HepG2 (cell line): Measurements from ENCODE around the gene TAGAP. TPM values are rescaled to one million over a fixed set of nuclear protein-coding genes. Genes with fewer than 3 reads are reported as not detected.

Experiments
- AKAP8 ChIP-seq: sonication (generic); formaldehyde crosslinking; IDR thresholded peaks from 2 replicates; pipeline ENCODE4 v1.5.1; 2020; ENCODE audit warnings: mild to moderate bottlenecking, missing genetic modification reagents
- ATF3 ChIP-seq: sonication (generic); formaldehyde crosslinking; IDR thresholded peaks from 2 replicates; pipeline ENCODE4 v1.4.0; 2020; ENCODE audit warnings: missing genetic modification reagents
- BCL3 ChIP-seq: sonication (generic); formaldehyde crosslinking; IDR thresholded peaks from 2 replicates; pipeline ENCODE4 v1.5.1; 2020; ENCODE audit warnings: mild to moderate bottlenecking, missing genetic modification reagents, moderate library complexity
- CENPX ChIP-seq: sonication (generic); formaldehyde crosslinking; IDR thresholded peaks from 2 replicates; pipeline ENCODE4 v1.9.0; 2021; ENCODE audit warnings: mild to moderate bottlenecking, missing genetic modification reagents, moderate library complexity
- FOXA1 ChIP-seq, 2 experiments: fragments of 450-650 bp in 1 of 2; sonication (generic) in 1 of 2; formaldehyde crosslinking in 1 of 2; IDR thresholded peaks; 2 replicates each; pipeline versions ENCODE4 v1.4.0 to v1.6.1; 2016 to 2020; ENCODE audit warnings: missing genetic modification reagents in 1 of 2
- FOXJ3 ChIP-seq: sonication (generic); formaldehyde crosslinking; IDR thresholded peaks from 2 replicates; pipeline ENCODE4 v1.4.0; 2020; ENCODE audit warnings: missing genetic modification reagents, mild to moderate bottlenecking, borderline replicate concordance
- GATAD1 ChIP-seq: IDR thresholded peaks from 2 replicates; pipeline ENCODE4 v1.6.1; 2016; ENCODE audit warnings: missing genetic modification reagents, missing compliant biosample characterization
- HOXA5 ChIP-seq: sonication (generic); formaldehyde crosslinking; IDR thresholded peaks from 2 replicates; pipeline ENCODE4 v1.4.0; 2020; ENCODE audit warnings: missing genetic modification reagents
- NR1H2 ChIP-seq: sonication (generic); formaldehyde crosslinking; IDR thresholded peaks from 2 replicates; pipeline ENCODE4 v1.8.1; 2022; ENCODE audit warnings: low read depth, missing genetic modification reagents, borderline replicate concordance
- NRL ChIP-seq: sonication (generic); formaldehyde crosslinking; IDR thresholded peaks from 2 replicates; pipeline ENCODE4 v1.5.0; 2020; ENCODE audit warnings: missing genetic modification reagents, mild to moderate bottlenecking, moderate library complexity, borderline replicate concordance
- RAD51 ChIP-seq: fragments of 450-650 bp; IDR thresholded peaks from 2 replicates; pipeline ENCODE4 v1.6.1; 2016; ENCODE audit warnings: borderline replicate concordance
- RBM39 ChIP-seq: fragments of 200-400 bp; formaldehyde crosslinking; IDR thresholded peaks from one replicate; pipeline ENCODE4 v1.6.1; 2018; ENCODE audit warnings: antibody characterized with exemption, mild to moderate bottlenecking, low read depth, low read length; ENCODE audit not compliant: poor library complexity, severe bottlenecking
- TIGD3 ChIP-seq: sonication (generic); formaldehyde crosslinking; IDR thresholded peaks from 2 replicates; pipeline ENCODE4 v1.5.1; 2020; ENCODE audit warnings: mild to moderate bottlenecking, missing genetic modification reagents, borderline replicate concordance
- TMF1 ChIP-seq: sonication (generic); formaldehyde crosslinking; IDR thresholded peaks from 2 replicates; pipeline ENCODE4 v1.8.1; 2022; ENCODE audit warnings: low read depth, missing genetic modification reagents
- ZBTB33 ChIP-seq: sonication (generic); formaldehyde crosslinking; IDR thresholded peaks from 2 replicates; pipeline ENCODE4 v1.4.0; 2020; ENCODE audit warnings: missing genetic modification reagents
- ZFP41 ChIP-seq: sonication (generic); formaldehyde crosslinking; IDR thresholded peaks from 2 replicates; pipeline ENCODE4 v1.4.0; 2020; ENCODE audit warnings: mild to moderate bottlenecking, missing genetic modification reagents, borderline replicate concordance
- ZNF274 ChIP-seq: sonication (generic); formaldehyde crosslinking; IDR thresholded peaks from 2 replicates; pipeline ENCODE4 v1.5.1; 2020; ENCODE audit warnings: mild to moderate bottlenecking, missing genetic modification reagents
- ZNF317 ChIP-seq: sonication (generic); formaldehyde crosslinking; IDR thresholded peaks from 2 replicates; pipeline ENCODE4 v1.5.0; 2020; ENCODE audit warnings: mild to moderate bottlenecking, missing genetic modification reagents
- ZNF44 ChIP-seq: sonication (generic); formaldehyde crosslinking; IDR thresholded peaks from 2 replicates; pipeline ENCODE4 v1.5.1; 2020; ENCODE audit warnings: mild to moderate bottlenecking, missing genetic modification reagents
- ZNF607 ChIP-seq: sonication (generic); formaldehyde crosslinking; IDR thresholded peaks from 2 replicates; pipeline ENCODE4 v1.5.1; 2020; ENCODE audit warnings: missing genetic modification reagents, mild to moderate bottlenecking, borderline replicate concordance
- ZNF7 ChIP-seq: IDR thresholded peaks from 2 replicates; pipeline ENCODE4 v1.6.1; 2016; ENCODE audit warnings: missing biosample characterization, missing genetic modification reagents
- ZNF740 ChIP-seq: sonication (generic); formaldehyde crosslinking; IDR thresholded peaks from 2 replicates; pipeline ENCODE4 v1.4.0; 2020; ENCODE audit warnings: missing genetic modification reagents
- polyA plus RNA-seq, 8 experiments: library from polyadenylated mRNA; depleted of rRNA in 3 of 8; stranded (reverse) in 7 of 8; unstranded in 1 of 8; fragments of >200 nt; fragmentation: Illumina TruSeq in 4 of 8; extraction: Trizol in 4 of 8; gene quantifications; 2 replicates each; pipeline versions ENCODE4 v1.2.1 to v1.2.3, GENCODE V29; 2011 to 2016; ENCODE audit warnings: low read depth in 4 of 8, missing spikeins in 1 of 8, mixed read lengths in 1 of 8; ENCODE audit not compliant: insufficient read depth in 1 of 8
- total RNA-seq, 5 experiments: library from RNA; depleted of rRNA; stranded (reverse); fragments of >200 nt; fragmentation: Illumina TruSeq; extraction: Trizol; gene quantifications; 2 replicates each; pipeline ENCODE4 v1.2.3, GENCODE V29; 2016; ENCODE audit warnings: low read depth in 1 of 5

The TAGAP gene
- total and polyA plus RNA-seq, 2 of the 13 experiments (the other 11 are each of a cell fraction or from before 2014, with no cell fraction given) = not detected

- TF ChIP-seq ZBTB33 (CRISPR knock-in tag) (peak; percentile 56), ZFP41 (peak; percentile 95; the same call in 1 of the 2 replicates), TMF1 (CRISPR knock-in tag) (peak; percentile 99), GATAD1 (CRISPR knock-in tag) (peak; percentile 86), FOXA1 (IDR thresholded peaks at IDR 0.05) (no peak), FOXA1 (CRISPR knock-in tag; IDR thresholded peaks at IDR 0.05) (peak; percentile 39; the same call in 1 of the 2 replicates), CENPX (CRISPR knock-in tag) (no peak), AKAP8 (CRISPR knock-in tag) (peak; percentile 90; the same call in 1 of the 2 replicates), ZNF44 (peak; percentile 95; the same call in 1 of the 2 replicates), ZNF740 (CRISPR knock-in tag) (no peak; the same call in 1 of the 2 replicates), ZNF317 (CRISPR knock-in tag) (peak; percentile 94), BCL3 (CRISPR knock-in tag) (0 out of 2 replicates have a peak, but pooled peaks have one; percentile 89), FOXJ3 (CRISPR knock-in tag) (peak; percentile 85; the same call in 1 of the 2 replicates), ATF3 (peak; percentile 74), RAD51 (peak; percentile 31; the same call in 1 of the 2 replicates), ZNF7 (CRISPR knock-in tag) (0 out of 2 replicates have a peak, but pooled peaks have one; percentile 39), RBM39 (peak; percentile 86), ZNF607 (CRISPR knock-in tag) (peak; percentile 100), ZNF274 (CRISPR knock-in tag) (peak; percentile 96), NR1H2 (CRISPR knock-in tag) (peak; percentile 96; the same call in 1 of the 2 replicates), TIGD3 (CRISPR knock-in tag) (no peak), NRL (CRISPR knock-in tag) (peak; percentile 97), HOXA5 (CRISPR knock-in tag) (peak; percentile 97)
These were observed 45.0 kb downstream of the TAGAP start, which contains the start of gene RSPH3 (continued) for GRCh38 chr6:158999666-159000403.
